HepG2 (cell line): ENCODE results near the gene PGP. TPM values are rescaled to one million over a fixed set of nuclear protein-coding genes. Genes with fewer than 3 reads are reported as not detected.
A peak's percentile ranks its signal among the peaks of the same experiment; 100 is the strongest.

Experiments
- ARNT ChIP-seq: fragments of 450-650 bp; IDR thresholded peaks from 2 replicates; pipeline ENCODE4 v1.6.1; 2017
- CBX5 ChIP-seq: sonication (generic); formaldehyde crosslinking; IDR thresholded peaks from 2 replicates; pipeline ENCODE4 v1.4.0; 2020; ENCODE audit warnings: missing genetic modification reagents, borderline replicate concordance
- HIC2 ChIP-seq: sonication (generic); formaldehyde crosslinking; IDR thresholded peaks from 2 replicates; pipeline ENCODE4 v1.9.0; 2022; ENCODE audit warnings: low read depth, missing genetic modification reagents
- HMGA1 ChIP-seq: sonication (generic); formaldehyde crosslinking; conservative IDR thresholded peaks from 2 replicates; pipeline ENCODE4 v1.4.0; 2020; ENCODE audit warnings: missing genetic modification reagents
- HOXA7 ChIP-seq: sonication (generic); formaldehyde crosslinking; IDR thresholded peaks from 2 replicates; pipeline ENCODE4 v1.8.1; 2022; ENCODE audit warnings: mild to moderate bottlenecking, missing genetic modification reagents, moderate library complexity
- JARID2 ChIP-seq: sonication (generic); formaldehyde crosslinking; IDR thresholded peaks from 2 replicates; pipeline ENCODE4 v1.8.1; 2023; ENCODE audit warnings: missing genetic modification reagents, inconsistent platforms; ENCODE audit not compliant: insufficient replicate concordance
- MXD4 ChIP-seq: IDR thresholded peaks from 2 replicates; pipeline ENCODE4 v1.6.1; 2016; ENCODE audit warnings: mild to moderate bottlenecking, missing biosample characterization, missing genetic modification reagents
- PHF20 ChIP-seq: sonication (generic); formaldehyde crosslinking; IDR thresholded peaks from 2 replicates; pipeline ENCODE4 v1.5.0; 2020; ENCODE audit warnings: mild to moderate bottlenecking, missing genetic modification reagents
- SIN3A ChIP-seq: IDR thresholded peaks from 2 replicates; pipeline ENCODE4 v1.6.1; 2011; ENCODE audit warnings: low read depth, mild to moderate bottlenecking, control low read depth, low read length, borderline replicate concordance
- SRSF1 ChIP-seq: fragments of 200-400 bp; formaldehyde crosslinking; optimal IDR thresholded peaks from 2 replicates; pipeline ENCODE3; 2017; ENCODE audit warnings: mild to moderate bottlenecking, low read depth, low read length, moderate library complexity
- TCF7L2 ChIP-seq: IDR thresholded peaks from 2 replicates; pipeline ENCODE4 v1.6.1; 2011; ENCODE audit warnings: mild to moderate bottlenecking, low read depth, low read length, moderate library complexity
- TOPORS ChIP-seq: sonication (generic); formaldehyde crosslinking; IDR thresholded peaks from 2 replicates; pipeline ENCODE4 v1.8.0; 2023; ENCODE audit warnings: mild to moderate bottlenecking, missing genetic modification reagents
- XBP1 ChIP-seq: sonication (generic); formaldehyde crosslinking; IDR thresholded peaks from 2 replicates; pipeline ENCODE4 v1.5.0; 2020; ENCODE audit warnings: missing genetic modification reagents
- YEATS4 ChIP-seq: sonication (generic); formaldehyde crosslinking; IDR thresholded peaks from 2 replicates; pipeline ENCODE4 v1.4.0; 2020; ENCODE audit warnings: missing genetic modification reagents, borderline replicate concordance
- ZBTB38 ChIP-seq: sonication (generic); formaldehyde crosslinking; IDR thresholded peaks from 2 replicates; pipeline ENCODE4 v1.5.1; 2020; ENCODE audit warnings: mild to moderate bottlenecking, missing genetic modification reagents
- ZNF331 ChIP-seq: sonication (generic); formaldehyde crosslinking; IDR thresholded peaks from 2 replicates; pipeline ENCODE4 v1.4.0; 2020; ENCODE audit warnings: missing genetic modification reagents
- ZNF362 ChIP-seq: sonication (generic); formaldehyde crosslinking; IDR thresholded peaks from 2 replicates; pipeline ENCODE4 v1.4.0; 2020; ENCODE audit warnings: missing genetic modification reagents, mild to moderate bottlenecking, borderline replicate concordance
- ZNF564 ChIP-seq: sonication (generic); formaldehyde crosslinking; IDR thresholded peaks from 2 replicates; pipeline ENCODE4 v1.8.1; 2023; ENCODE audit warnings: mild to moderate bottlenecking, missing genetic modification reagents
- ZNF644 ChIP-seq: IDR thresholded peaks from 2 replicates; pipeline ENCODE4 v1.6.1; 2016; ENCODE audit warnings: low read depth
- ZUFSP ChIP-seq: sonication (generic); formaldehyde crosslinking; IDR thresholded peaks from 2 replicates; pipeline ENCODE4 v1.9.0; 2021; ENCODE audit warnings: missing genetic modification reagents, mild to moderate bottlenecking, borderline replicate concordance
- polyA plus RNA-seq, 8 experiments: library from polyadenylated mRNA; depleted of rRNA in 3 of 8; stranded (reverse) in 7 of 8; unstranded in 1 of 8; fragments of >200 nt; fragmentation: Illumina TruSeq in 4 of 8; extraction: Trizol in 4 of 8; gene quantifications; 2 replicates each; pipeline versions ENCODE4 v1.2.1 to v1.2.3, GENCODE V29; 2011 to 2016; ENCODE audit warnings: low read depth in 4 of 8, missing spikeins in 1 of 8, mixed read lengths in 1 of 8; ENCODE audit not compliant: insufficient read depth in 1 of 8
- total RNA-seq, 5 experiments: library from RNA; depleted of rRNA; stranded (reverse); fragments of >200 nt; fragmentation: Illumina TruSeq; extraction: Trizol; gene quantifications; 2 replicates each; pipeline ENCODE4 v1.2.3, GENCODE V29; 2016; ENCODE audit warnings: low read depth in 1 of 5
- TF ChIP-seq, protein P1 (sequence below): sonication (generic); formaldehyde crosslinking; IDR thresholded peaks from 2 replicates; pipeline ENCODE4 v1.5.0; 2020; ENCODE audit warnings: missing genetic modification reagents, mild to moderate bottlenecking, borderline replicate concordance
- TF ChIP-seq, protein P2 (sequence below): sonication (generic); formaldehyde crosslinking; conservative IDR thresholded peaks from 2 replicates; pipeline ENCODE4 v1.8.0; 2022; ENCODE audit warnings: missing genetic modification reagents

Gene PGP
- total and polyA plus RNA-seq, 2 of the 13 experiments (the other 11 are each of a cell fraction or from before 2014, with no cell fraction given) = 7.3 to 18.3 TPM

DNA sequence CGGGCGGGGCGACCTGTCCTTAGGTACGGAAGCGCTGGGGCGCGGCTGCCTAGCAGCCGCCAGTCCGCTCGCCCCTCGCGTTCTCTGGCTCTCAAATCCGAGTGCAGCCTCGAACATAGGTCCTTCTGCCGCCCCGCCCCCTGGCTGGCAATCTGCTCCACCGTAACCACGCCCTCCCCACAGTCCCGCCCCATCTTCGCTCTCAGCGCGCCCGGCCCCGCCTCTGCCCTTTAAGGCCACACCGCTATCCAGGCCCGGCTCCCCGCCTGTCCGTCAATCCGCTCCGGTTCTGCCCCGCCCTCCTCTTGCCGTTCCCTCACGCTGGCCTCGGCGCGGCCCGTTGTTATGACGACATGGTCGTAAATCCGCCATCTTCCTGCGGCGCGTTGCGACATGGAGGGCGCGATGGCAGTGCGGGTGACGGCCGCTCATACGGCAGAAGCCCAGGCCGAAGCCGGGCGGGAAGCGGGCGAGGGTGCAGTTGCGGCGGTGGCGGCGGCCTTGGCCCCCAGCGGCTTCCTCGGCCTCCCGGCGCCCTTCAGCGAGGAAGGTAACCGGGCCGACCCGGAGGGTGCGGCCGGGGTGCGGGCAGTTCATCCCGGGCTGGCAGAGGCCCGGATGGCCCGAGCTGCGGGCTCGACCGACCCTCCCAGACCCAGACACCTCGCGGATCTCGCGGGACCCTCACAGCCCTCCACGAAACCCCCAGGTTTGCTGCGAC is 8.7 kb upstream of the PGP start, which contains the start of gene E4F1 (continued):
- TF ChIP-seq ZNF362 (CRISPR knock-in tag) (no peak), ZNF564 (CRISPR knock-in tag) (peak; percentile 90; the same call in 1 of the 2 replicates), ZUFSP (CRISPR knock-in tag) (no peak), TCF7L2 (no peak), ZNF331 (peak; percentile 78), CBX5 (CRISPR knock-in tag) (peak; percentile 57; the same call in 1 of the 2 replicates), PHF20 (peak; percentile 78), TOPORS (CRISPR knock-in tag) (peak; percentile 59; the same call in 1 of the 2 replicates), YEATS4 (CRISPR knock-in tag) (peak; percentile 83; the same call in 1 of the 2 replicates), SIN3A (peak; percentile 72; the same call in 1 of the 2 replicates), HIC2 (CRISPR knock-in tag) (no peak), MXD4 (CRISPR knock-in tag) (peak; percentile 78; the same call in 1 of the 2 replicates), ZBTB38 (CRISPR knock-in tag) (peak; percentile 88), XBP1 (CRISPR knock-in tag) (no peak), JARID2 (CRISPR knock-in tag) (no peak), HOXA7 (CRISPR knock-in tag) (no peak), ZNF644 (CRISPR knock-in tag) (0 out of 2 replicates have a peak, but pooled peaks have one; percentile 8), SRSF1 (no peak), HMGA1 (CRISPR knock-in tag) (no peak), ARNT (no peak)
- TF ChIP-seq, protein P1, sequence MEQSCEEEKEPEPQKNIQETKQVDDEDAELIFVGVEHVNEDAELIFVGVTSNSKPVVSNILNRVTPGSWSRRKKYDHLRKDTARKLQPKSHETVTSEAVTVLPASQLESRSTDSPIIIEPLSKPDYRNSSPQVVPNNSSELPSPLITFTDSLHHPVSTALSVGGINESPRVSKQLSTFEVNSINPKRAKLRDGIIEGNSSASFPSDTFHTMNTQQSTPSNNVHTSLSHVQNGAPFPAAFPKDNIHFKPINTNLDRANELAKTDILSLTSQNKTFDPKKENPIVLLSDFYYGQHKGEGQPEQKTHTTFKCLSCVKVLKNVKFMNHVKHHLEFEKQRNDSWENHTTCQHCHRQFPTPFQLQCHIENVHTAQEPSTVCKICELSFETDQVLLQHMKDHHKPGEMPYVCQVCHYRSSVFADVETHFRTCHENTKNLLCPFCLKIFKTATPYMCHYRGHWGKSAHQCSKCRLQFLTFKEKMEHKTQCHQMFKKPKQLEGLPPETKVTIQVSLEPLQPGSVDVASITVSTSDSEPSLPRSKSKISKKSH (CRISPR knock-in tag) = no peak
- TF ChIP-seq, protein P2, sequence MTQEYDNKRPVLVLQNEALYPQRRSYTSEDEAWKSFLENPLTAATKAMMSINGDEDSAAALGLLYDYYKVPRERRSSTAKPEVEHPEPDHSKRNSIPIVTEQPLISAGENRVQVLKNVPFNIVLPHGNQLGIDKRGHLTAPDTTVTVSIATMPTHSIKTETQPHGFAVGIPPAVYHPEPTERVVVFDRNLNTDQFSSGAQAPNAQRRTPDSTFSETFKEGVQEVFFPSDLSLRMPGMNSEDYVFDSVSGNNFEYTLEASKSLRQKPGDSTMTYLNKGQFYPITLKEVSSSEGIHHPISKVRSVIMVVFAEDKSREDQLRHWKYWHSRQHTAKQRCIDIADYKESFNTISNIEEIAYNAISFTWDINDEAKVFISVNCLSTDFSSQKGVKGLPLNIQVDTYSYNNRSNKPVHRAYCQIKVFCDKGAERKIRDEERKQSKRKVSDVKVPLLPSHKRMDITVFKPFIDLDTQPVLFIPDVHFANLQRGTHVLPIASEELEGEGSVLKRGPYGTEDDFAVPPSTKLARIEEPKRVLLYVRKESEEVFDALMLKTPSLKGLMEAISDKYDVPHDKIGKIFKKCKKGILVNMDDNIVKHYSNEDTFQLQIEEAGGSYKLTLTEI (CRISPR knock-in tag) = no peak
